Stimulated activated CD8-positive, alpha-beta memory T cell treated with anti-CD3 and anti-CD28 coated beads, Interleukin-7, amount 100 ng/mL, for 48 hours (primary cell): ENCODE measurements around the gene FNIP2.
"Not testable (repeated sequence)": the region's sequence is repeated elsewhere in the genome, so short reads cannot be mapped to it uniquely, and the experiment has no call there.

Source experiments
- DNase-seq, 2 donors: peaks; one replicate each; pipeline ENCODE4 v3.0.0-alpha.2; 2020; ENCODE audit warnings: low read depth in 1 of 2; ENCODE audit errors: extremely low read depth in 1 of 2

The FNIP2 gene

GRCh38 chr4:158813113-158813512 is 44.3 kb downstream of the FNIP2 start:
- DNase-seq: no peak

GRCh38 chr4:158814207-158814606 is 45.4 kb downstream of the FNIP2 start:
- DNase-seq: no peak

- no peak for DNase-seq
Observed at GRCh38 chr4:158814636-158815330, 46.0 kb downstream of the FNIP2 start.

- DNase-seq: no peak
Observed at GRCh38 chr4:158816955-158817354, 48.1 kb downstream of the FNIP2 start.

GRCh38 chr4:158817562-158818296 is 48.9 kb downstream of the FNIP2 start:
- no peak for DNase-seq

- DNase-seq: no peak
Observed at GRCh38 chr4:158818560-158819140, 49.8 kb downstream of the FNIP2 start.

- DNase-seq: no peak
Observed at GRCh38 chr4:158819942-158820786, 51.3 kb downstream of the FNIP2 start.

GRCh38 chr4:158821228-158821971 is 52.6 kb downstream of the FNIP2 start:
- DNase-seq: no peak

GRCh38 chr4:158822348-158822747 is 53.5 kb downstream of the FNIP2 start:
- DNase-seq: no peak

- DNase-seq: no peak
Observed at GRCh38 chr4:158823461-158823873, 54.6 kb downstream of the FNIP2 start.

GRCh38 chr4:158824425-158825274 is 55.8 kb downstream of the FNIP2 start:
- DNase-seq: no peak

GRCh38 chr4:158825433-158826036 is 56.7 kb downstream of the FNIP2 start:
- DNase-seq: no peak

GRCh38 chr4:158826057-158826456 is 57.2 kb downstream of the FNIP2 start:
- no peak for DNase-seq

GRCh38 chr4:158826882-158827281 is 58.1 kb downstream of the FNIP2 start:
- no peak for DNase-seq

- no peak for DNase-seq
Observed at GRCh38 chr4:158827543-158827981, 58.7 kb downstream of the FNIP2 start.

GRCh38 chr4:158828151-158828550 is 59.3 kb downstream of the FNIP2 start:
- not testable (repeated sequence) for DNase-seq

- DNase-seq: no peak
Observed at GRCh38 chr4:158829254-158829653, 60.4 kb downstream of the FNIP2 start.

GRCh38 chr4:158833602-158834001 is 64.8 kb downstream of the FNIP2 start:
- no peak for DNase-seq
